ENCODE data around the gene PLPP4.

Gene PLPP4

GRCh38 chr10:120437541-120437940 is 19.5 kb upstream of the PLPP4 start:
- Histone ChIP-seq H3K9me3 (ENCODE audit: control insufficient read depth, insufficient read depth, low read depth, low read length) (no peaks in the 10 kb centered on the region), H3K4me3 (ENCODE audit: low read depth, low read length) (no peak overlapping the region), H3K36me3 (ENCODE audit: control insufficient read depth in 2 of 2, insufficient read depth in 1 of 2, low read length in 2 of 2) (no peaks in the 10 kb centered on the region), H3K4me1 (ENCODE audit: control insufficient read depth, insufficient read depth, low read length) (no peaks in the 10 kb centered on the region), H3K27ac (ENCODE audit: extremely low read depth, low read depth, low read length) (no peak overlapping the region)
- ChIA-PET POLR2A (no interaction called here), CTCF (interaction anchor here (0.7 to 1.3 kb wide), 2 partner anchors 14 to 65 kb away, joined by 3 to 6 read pairs; no protein-coding TSS in a partner anchor)
- TF ChIP-seq CTCF (tag by site-specific recombination; IDR thresholded peaks at IDR 0.05) (no peak), ZBTB44 (tag by site-specific recombination; IDR thresholded peaks at IDR 0.05) (no peak), ZNF704 (tag by site-specific recombination; IDR thresholded peaks at IDR 0.05) (no peak)

- Histone ChIP-seq H3K9me3 (ENCODE audit: control insufficient read depth, insufficient read depth, low read depth, low read length) (no peaks in the 10 kb centered on the region), H3K4me3 (ENCODE audit: low read depth, low read length) (no peak overlapping the region), H3K4me1 (ENCODE audit: control insufficient read depth, insufficient read depth, low read length) (no peaks in the 10 kb centered on the region; the same call in 1 of the 2 replicates), H3K27ac (ENCODE audit: extremely low read depth, low read depth, low read length) (no peak overlapping the region), H3K36me3 (ENCODE audit: control insufficient read depth in 2 of 2, insufficient read depth in 1 of 2, low read length in 2 of 2) (no peaks in the 10 kb centered on the region)
- POLR2A ChIA-PET: no interaction called here
- CTCF ChIA-PET: interaction anchor here (2.2 kb wide), 1 partner anchor 29 kb away, joined by 11 read pairs; no protein-coding TSS in a partner anchor
- TF ChIP-seq, protein P1, sequence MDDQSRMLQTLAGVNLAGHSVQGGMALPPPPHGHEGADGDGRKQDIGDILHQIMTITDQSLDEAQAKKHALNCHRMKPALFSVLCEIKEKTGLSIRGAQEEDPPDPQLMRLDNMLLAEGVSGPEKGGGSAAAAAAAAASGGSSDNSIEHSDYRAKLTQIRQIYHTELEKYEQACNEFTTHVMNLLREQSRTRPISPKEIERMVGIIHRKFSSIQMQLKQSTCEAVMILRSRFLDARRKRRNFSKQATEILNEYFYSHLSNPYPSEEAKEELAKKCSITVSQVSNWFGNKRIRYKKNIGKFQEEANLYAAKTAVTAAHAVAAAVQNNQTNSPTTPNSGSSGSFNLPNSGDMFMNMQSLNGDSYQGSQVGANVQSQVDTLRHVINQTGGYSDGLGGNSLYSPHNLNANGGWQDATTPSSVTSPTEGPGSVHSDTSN (CRISPR knock-in tag; IDR thresholded peaks at IDR 0.05): no peak
- no peak for TF ChIP-seq ZNF184 (tag by site-specific recombination; IDR thresholded peaks at IDR 0.05)
- no peak for TF ChIP-seq ZFHX2 (tag by site-specific recombination; conservative IDR thresholded peaks at IDR 0.05)
- TF ChIP-seq ZNF645 (tag by site-specific recombination; IDR thresholded peaks at IDR 0.05): no peak
- no peak for TF ChIP-seq ZNF621 (tag by site-specific recombination; IDR thresholded peaks at IDR 0.05)
- TF ChIP-seq TRIM28 (IDR thresholded peaks at IDR 0.05; ENCODE audit: borderline replicate concordance, low read length): no peak
- TF ChIP-seq ZNF514 (tag by site-specific recombination; IDR thresholded peaks at IDR 0.05): no peak
- no peak for TF ChIP-seq ZFP37 (tag by site-specific recombination; IDR thresholded peaks at IDR 0.05)
- TF ChIP-seq ZFP41 (tag by site-specific recombination; IDR thresholded peaks at IDR 0.05; ENCODE audit: borderline replicate concordance): no peak
- no peak for TF ChIP-seq KLF17 (tag by site-specific recombination; IDR thresholded peaks at IDR 0.05)
- no peak for TF ChIP-seq ZNF433 (tag by site-specific recombination; IDR thresholded peaks at IDR 0.05; ENCODE audit: low read depth)
- no peak for TF ChIP-seq ZNF426 (tag by site-specific recombination; IDR thresholded peaks at IDR 0.05)
- TF ChIP-seq ZNF623 (tag by site-specific recombination; IDR thresholded peaks at IDR 0.05): no peak
- TF ChIP-seq ZNF560 (tag by site-specific recombination; IDR thresholded peaks at IDR 0.05; ENCODE audit: borderline replicate concordance): no peak
These were observed 5.1 kb upstream of the PLPP4 start for GRCh38 chr10:120451968-120452367.

Data from HEK293 (cell line).